HepG2 (cell line): ENCODE data around the gene C20orf204. TPM values are rescaled to one million over a fixed set of nuclear protein-coding genes. Genes with fewer than 3 reads are reported as not detected.

Source experiments
- ATF3 ChIP-seq: sonication (generic); formaldehyde crosslinking; IDR thresholded peaks from 2 replicates; pipeline ENCODE4 v1.4.0; 2020; ENCODE audit warnings: missing genetic modification reagents
- CHD4 ChIP-seq: fragments of 200-600 bp; sonication (generic); IDR thresholded peaks from 2 replicates; pipeline ENCODE4 v1.7.0; 2017; ENCODE audit warnings: mild to moderate bottlenecking, low read length, borderline replicate concordance
- FLYWCH1 ChIP-seq: sonication (generic); formaldehyde crosslinking; IDR thresholded peaks from 2 replicates; pipeline ENCODE4 v1.8.1; 2023; ENCODE audit warnings: mild to moderate bottlenecking, missing genetic modification reagents
- GLI4 ChIP-seq: sonication (generic); formaldehyde crosslinking; IDR thresholded peaks from 2 replicates; pipeline ENCODE4 v1.5.1; 2020; ENCODE audit warnings: missing genetic modification reagents, mild to moderate bottlenecking, moderate library complexity, borderline replicate concordance
- KMT2A ChIP-seq: sonication (generic); formaldehyde crosslinking; IDR thresholded peaks from 2 replicates; pipeline ENCODE4 v1.4.0; 2020; ENCODE audit warnings: missing genetic modification reagents
- NFKBIZ ChIP-seq: IDR thresholded peaks from 2 replicates; pipeline ENCODE4 v1.6.1; 2018; ENCODE audit warnings: missing genetic modification reagents, missing compliant biosample characterization
- NPAS2 ChIP-seq: sonication (generic); formaldehyde crosslinking; IDR thresholded peaks from 2 replicates; pipeline ENCODE4 v1.8.0; 2022; ENCODE audit warnings: mild to moderate bottlenecking, missing genetic modification reagents, borderline replicate concordance
- NR2C2 ChIP-seq: sonication (generic); formaldehyde crosslinking; IDR thresholded peaks from 2 replicates; pipeline ENCODE4 v1.4.0; 2020; ENCODE audit warnings: missing genetic modification reagents, mild to moderate bottlenecking, moderate library complexity, borderline replicate concordance
- NR2F6 ChIP-seq, 2 experiments: IDR thresholded peaks; 2 replicates each; pipeline ENCODE4 v1.6.1; 2016; ENCODE audit warnings: antibody characterized with exemption in 1 of 2, mild to moderate bottlenecking in 1 of 2
- PCBP2 ChIP-seq: fragments of 200-400 bp; formaldehyde crosslinking; optimal IDR thresholded peaks from 2 replicates; pipeline ENCODE3; 2018; ENCODE audit warnings: low read length, low read depth; ENCODE audit not compliant: poor library complexity, severe bottlenecking
- PHF8 ChIP-seq: sonication (generic); formaldehyde crosslinking; IDR thresholded peaks from 2 replicates; pipeline ENCODE4 v1.5.0; 2020; ENCODE audit warnings: missing genetic modification reagents
- TCF7 ChIP-seq: sonication (generic); IDR thresholded peaks from 2 replicates; pipeline ENCODE4 v1.6.1; 2016; ENCODE audit warnings: antibody characterized with exemption, low read depth
- TRIM24 ChIP-seq: sonication (generic); formaldehyde crosslinking; IDR thresholded peaks from 2 replicates; pipeline ENCODE4 v1.8.0; 2022; ENCODE audit warnings: mild to moderate bottlenecking, missing genetic modification reagents
- ZFY ChIP-seq: sonication (generic); formaldehyde crosslinking; IDR thresholded peaks from 2 replicates; pipeline ENCODE4 v1.4.0; 2020; ENCODE audit warnings: missing genetic modification reagents
- ZNF512 ChIP-seq: sonication (generic); formaldehyde crosslinking; IDR thresholded peaks from 2 replicates; pipeline ENCODE4 v1.4.0; 2020; ENCODE audit warnings: mild to moderate bottlenecking, missing genetic modification reagents
- ZNF562 ChIP-seq: sonication (generic); formaldehyde crosslinking; IDR thresholded peaks from 2 replicates; pipeline ENCODE4 v1.8.0; 2022; ENCODE audit warnings: missing genetic modification reagents, borderline replicate concordance
- ZNF619 ChIP-seq: sonication (generic); formaldehyde crosslinking; IDR thresholded peaks from 2 replicates; pipeline ENCODE4 v1.4.0; 2020; ENCODE audit warnings: mild to moderate bottlenecking, missing genetic modification reagents
- ZSCAN31 ChIP-seq: sonication (generic); formaldehyde crosslinking; IDR thresholded peaks from 2 replicates; pipeline ENCODE4 v1.5.0; 2020; ENCODE audit warnings: low read depth, mild to moderate bottlenecking, missing genetic modification reagents
- polyA plus RNA-seq, 8 experiments: library from polyadenylated mRNA; depleted of rRNA in 3 of 8; stranded (reverse) in 7 of 8; unstranded in 1 of 8; fragments of >200 nt; fragmentation: Illumina TruSeq in 4 of 8; extraction: Trizol in 4 of 8; gene quantifications; 2 replicates each; pipeline versions ENCODE4 v1.2.1 to v1.2.3, GENCODE V29; 2011 to 2016; ENCODE audit warnings: low read depth in 4 of 8, missing spikeins in 1 of 8, mixed read lengths in 1 of 8; ENCODE audit not compliant: insufficient read depth in 1 of 8
- total RNA-seq, 5 experiments: library from RNA; depleted of rRNA; stranded (reverse); fragments of >200 nt; fragmentation: Illumina TruSeq; extraction: Trizol; gene quantifications; 2 replicates each; pipeline ENCODE4 v1.2.3, GENCODE V29; 2016; ENCODE audit warnings: low read depth in 1 of 5
- TF ChIP-seq, protein P1 (sequence below): sonication (generic); formaldehyde crosslinking; IDR thresholded peaks from 2 replicates; pipeline ENCODE4 v1.8.1; 2022; ENCODE audit warnings: low read depth, mild to moderate bottlenecking, missing genetic modification reagents
- TF ChIP-seq, protein P2 (sequence below): sonication (generic); formaldehyde crosslinking; IDR thresholded peaks from 2 replicates; pipeline ENCODE4 v1.4.0; 2020; ENCODE audit warnings: missing genetic modification reagents
- TF ChIP-seq, protein P3 (sequence below): sonication (generic); formaldehyde crosslinking; IDR thresholded peaks from 2 replicates; pipeline ENCODE4 v1.8.0; 2022; ENCODE audit warnings: missing genetic modification reagents, mild to moderate bottlenecking, inconsistent platforms, borderline replicate concordance

The C20orf204 gene
- total and polyA plus RNA-seq, 2 of the 13 experiments (the other 11 are each of a cell fraction or from before 2014, with no cell fraction given): 22.1 to 80.0 TPM

DNA sequence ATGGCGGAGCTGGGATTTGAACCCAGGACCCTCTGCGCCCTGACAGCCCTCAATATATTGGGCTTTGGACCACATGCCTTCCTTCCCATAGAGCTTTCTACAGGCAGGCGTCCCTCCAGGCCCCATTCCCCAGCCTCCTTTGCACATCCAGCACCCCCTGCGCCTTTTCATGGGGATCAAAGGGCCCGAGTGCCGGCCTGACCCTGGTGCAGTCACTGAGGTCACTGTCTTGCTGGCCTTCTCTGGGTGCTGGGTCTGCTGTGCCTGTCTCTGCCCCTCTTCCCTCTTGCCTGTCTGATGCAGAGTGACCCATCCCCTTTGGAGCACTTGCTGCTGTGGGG is 45.6 kb downstream of the C20orf204 start (continued):
- TF ChIP-seq NPAS2 (CRISPR knock-in tag) (no peak), ATF3 (CRISPR knock-in tag) (no peak), ZNF512 (no peak), ZSCAN31 (CRISPR knock-in tag) (no peak), TCF7 (peak; percentile 65; the same call in 1 of the 2 replicates), FLYWCH1 (no peak), ZNF619 (CRISPR knock-in tag) (0 out of 2 replicates have a peak, but pooled peaks have one; percentile 13), GLI4 (no peak), NR2C2 (CRISPR knock-in tag) (no peak), TRIM24 (no peak), ZNF562 (no peak), ZFY (CRISPR knock-in tag) (no peak), NFKBIZ (no peak), PHF8 (CRISPR knock-in tag) (0 out of 2 replicates have a peak, but pooled peaks have one; percentile 7), PCBP2 (no peak), KMT2A (CRISPR knock-in tag) (no peak), CHD4 (no peak; the same call in 1 of the 2 replicates), NR2F6 (IDR thresholded peaks at IDR 0.05) (no peak), NR2F6 (CRISPR knock-in tag; IDR thresholded peaks at IDR 0.05) (0 out of 2 replicates have a peak, but pooled peaks have one; percentile 9)
- TF ChIP-seq, protein P1, sequence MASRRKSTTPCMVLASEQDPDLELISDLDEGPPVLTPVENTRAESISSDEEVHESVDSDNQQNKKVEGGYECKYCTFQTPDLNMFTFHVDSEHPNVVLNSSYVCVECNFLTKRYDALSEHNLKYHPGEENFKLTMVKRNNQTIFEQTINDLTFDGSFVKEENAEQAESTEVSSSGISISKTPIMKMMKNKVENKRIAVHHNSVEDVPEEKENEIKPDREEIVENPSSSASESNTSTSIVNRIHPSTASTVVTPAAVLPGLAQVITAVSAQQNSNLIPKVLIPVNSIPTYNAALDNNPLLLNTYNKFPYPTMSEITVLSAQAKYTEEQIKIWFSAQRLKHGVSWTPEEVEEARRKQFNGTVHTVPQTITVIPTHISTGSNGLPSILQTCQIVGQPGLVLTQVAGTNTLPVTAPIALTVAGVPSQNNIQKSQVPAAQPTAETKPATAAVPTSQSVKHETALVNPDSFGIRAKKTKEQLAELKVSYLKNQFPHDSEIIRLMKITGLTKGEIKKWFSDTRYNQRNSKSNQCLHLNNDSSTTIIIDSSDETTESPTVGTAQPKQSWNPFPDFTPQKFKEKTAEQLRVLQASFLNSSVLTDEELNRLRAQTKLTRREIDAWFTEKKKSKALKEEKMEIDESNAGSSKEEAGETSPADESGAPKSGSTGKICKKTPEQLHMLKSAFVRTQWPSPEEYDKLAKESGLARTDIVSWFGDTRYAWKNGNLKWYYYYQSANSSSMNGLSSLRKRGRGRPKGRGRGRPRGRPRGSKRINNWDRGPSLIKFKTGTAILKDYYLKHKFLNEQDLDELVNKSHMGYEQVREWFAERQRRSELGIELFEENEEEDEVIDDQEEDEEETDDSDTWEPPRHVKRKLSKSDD: no peak
- TF ChIP-seq, protein P2, sequence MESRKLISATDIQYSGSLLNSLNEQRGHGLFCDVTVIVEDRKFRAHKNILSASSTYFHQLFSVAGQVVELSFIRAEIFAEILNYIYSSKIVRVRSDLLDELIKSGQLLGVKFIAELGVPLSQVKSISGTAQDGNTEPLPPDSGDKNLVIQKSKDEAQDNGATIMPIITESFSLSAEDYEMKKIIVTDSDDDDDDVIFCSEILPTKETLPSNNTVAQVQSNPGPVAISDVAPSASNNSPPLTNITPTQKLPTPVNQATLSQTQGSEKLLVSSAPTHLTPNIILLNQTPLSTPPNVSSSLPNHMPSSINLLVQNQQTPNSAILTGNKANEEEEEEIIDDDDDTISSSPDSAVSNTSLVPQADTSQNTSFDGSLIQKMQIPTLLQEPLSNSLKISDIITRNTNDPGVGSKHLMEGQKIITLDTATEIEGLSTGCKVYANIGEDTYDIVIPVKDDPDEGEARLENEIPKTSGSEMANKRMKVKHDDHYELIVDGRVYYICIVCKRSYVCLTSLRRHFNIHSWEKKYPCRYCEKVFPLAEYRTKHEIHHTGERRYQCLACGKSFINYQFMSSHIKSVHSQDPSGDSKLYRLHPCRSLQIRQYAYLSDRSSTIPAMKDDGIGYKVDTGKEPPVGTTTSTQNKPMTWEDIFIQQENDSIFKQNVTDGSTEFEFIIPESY: no peak
- TF ChIP-seq, protein P3, sequence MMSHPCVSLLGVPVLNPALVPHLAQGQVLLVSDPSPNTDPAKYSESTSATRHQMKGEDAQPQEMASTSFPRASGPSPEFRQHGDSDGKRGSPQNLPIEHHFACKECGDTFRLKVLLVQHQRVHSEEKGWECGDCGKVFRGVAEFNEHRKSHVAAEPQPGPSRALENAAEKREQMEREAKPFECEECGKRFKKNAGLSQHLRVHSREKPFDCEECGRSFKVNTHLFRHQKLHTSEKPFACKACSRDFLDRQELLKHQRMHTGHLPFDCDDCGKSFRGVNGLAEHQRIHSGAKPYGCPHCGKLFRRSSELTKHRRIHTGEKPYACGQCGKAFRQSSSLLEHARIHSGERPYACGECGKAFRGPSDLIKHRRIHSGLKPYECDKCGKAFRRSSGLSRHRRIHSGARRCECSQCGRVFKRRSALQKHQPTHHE (CRISPR knock-in tag): no peak
